ENCODE measurements around the gene PLEKHG4B. TPM values are rescaled to one million over a fixed set of nuclear protein-coding genes. Genes with fewer than 3 reads are reported as not detected.
"Not testable (repeated sequence)": the region's sequence is repeated elsewhere in the genome, so short reads cannot be mapped to it uniquely, and the experiment has no call there.

PLEKHG4B gene
- total RNA-seq, 1 donor from 2014 or later, result 22.0 TPM

DNA sequence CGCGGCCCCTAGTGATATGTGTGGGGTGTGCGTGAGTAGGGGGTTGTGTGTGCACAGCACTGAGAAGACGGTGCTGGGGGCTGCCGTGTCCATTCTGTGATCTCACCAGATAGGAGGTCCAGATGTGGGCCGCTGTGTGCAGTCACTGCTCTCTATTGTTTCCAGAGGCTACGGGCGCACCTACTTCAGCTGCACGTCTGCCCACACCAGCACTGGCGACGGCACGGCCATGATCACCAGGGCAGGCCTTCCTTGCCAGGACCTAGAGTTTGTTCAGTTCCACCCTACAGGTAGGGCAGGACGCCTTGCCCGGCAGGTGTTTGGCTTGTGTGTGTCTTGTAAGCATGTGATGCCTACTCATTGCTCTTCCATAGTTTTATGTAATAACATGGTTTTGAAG lies 138.7 kb downstream of the PLEKHG4B start:
- TF ChIP-seq, protein P1, sequence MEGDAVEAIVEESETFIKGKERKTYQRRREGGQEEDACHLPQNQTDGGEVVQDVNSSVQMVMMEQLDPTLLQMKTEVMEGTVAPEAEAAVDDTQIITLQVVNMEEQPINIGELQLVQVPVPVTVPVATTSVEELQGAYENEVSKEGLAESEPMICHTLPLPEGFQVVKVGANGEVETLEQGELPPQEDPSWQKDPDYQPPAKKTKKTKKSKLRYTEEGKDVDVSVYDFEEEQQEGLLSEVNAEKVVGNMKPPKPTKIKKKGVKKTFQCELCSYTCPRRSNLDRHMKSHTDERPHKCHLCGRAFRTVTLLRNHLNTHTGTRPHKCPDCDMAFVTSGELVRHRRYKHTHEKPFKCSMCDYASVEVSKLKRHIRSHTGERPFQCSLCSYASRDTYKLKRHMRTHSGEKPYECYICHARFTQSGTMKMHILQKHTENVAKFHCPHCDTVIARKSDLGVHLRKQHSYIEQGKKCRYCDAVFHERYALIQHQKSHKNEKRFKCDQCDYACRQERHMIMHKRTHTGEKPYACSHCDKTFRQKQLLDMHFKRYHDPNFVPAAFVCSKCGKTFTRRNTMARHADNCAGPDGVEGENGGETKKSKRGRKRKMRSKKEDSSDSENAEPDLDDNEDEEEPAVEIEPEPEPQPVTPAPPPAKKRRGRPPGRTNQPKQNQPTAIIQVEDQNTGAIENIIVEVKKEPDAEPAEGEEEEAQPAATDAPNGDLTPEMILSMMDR (conservative IDR thresholded peaks at IDR 0.05), result no peak
- H3K36me3 Mint-ChIP-seq (ENCODE audit: low read depth), result peaks cover 17% of the 10 kb centered on the region
- H3K27ac Mint-ChIP-seq (ENCODE audit: unreplicated experiment), result no peak overlapping the region
- no peaks in the 10 kb centered on the region for H3K27me3 Mint-ChIP-seq (ENCODE audit: low read depth)
- no peak overlapping the region for H3K4me3 Mint-ChIP-seq
- DNase-seq (ENCODE audit: low read depth, low spot score), result no peak
- no peaks in the 10 kb centered on the region for H3K9me3 Mint-ChIP-seq
- no peaks in the 10 kb centered on the region for H3K4me1 Mint-ChIP-seq

DNA sequence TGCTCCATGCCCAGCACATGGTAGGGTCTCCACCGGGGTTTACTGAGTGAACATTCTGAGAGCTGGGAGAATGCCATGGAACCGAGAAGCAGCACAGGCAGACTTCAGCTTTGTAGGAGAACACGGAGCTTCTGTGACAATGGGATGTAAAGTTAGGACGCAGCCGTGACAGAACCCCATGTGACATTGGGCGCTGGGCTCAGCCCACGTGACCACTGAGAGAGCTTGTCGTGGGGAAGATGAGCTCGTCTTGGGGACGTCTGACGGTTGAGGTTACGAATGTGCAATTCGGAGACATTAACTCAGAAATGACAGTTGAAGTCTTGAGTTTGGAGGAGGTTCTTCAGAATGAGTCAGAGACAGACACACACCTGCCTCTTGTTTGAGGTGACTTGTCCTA lies 139.7 kb downstream of the PLEKHG4B start:
- H3K27ac Mint-ChIP-seq (ENCODE audit: unreplicated experiment), result no peak overlapping the region
- no peaks in the 10 kb centered on the region for H3K27me3 Mint-ChIP-seq (ENCODE audit: low read depth)
- peaks cover 12% of the 10 kb centered on the region for H3K36me3 Mint-ChIP-seq (ENCODE audit: low read depth)
- DNase-seq (ENCODE audit: low read depth, low spot score), result no peak
- H3K9me3 Mint-ChIP-seq, result no peaks in the 10 kb centered on the region
- H3K4me3 Mint-ChIP-seq, result no peak overlapping the region
- TF ChIP-seq, protein P1 (conservative IDR thresholded peaks at IDR 0.05), result no peak
- H3K4me1 Mint-ChIP-seq, result no peaks in the 10 kb centered on the region

DNA sequence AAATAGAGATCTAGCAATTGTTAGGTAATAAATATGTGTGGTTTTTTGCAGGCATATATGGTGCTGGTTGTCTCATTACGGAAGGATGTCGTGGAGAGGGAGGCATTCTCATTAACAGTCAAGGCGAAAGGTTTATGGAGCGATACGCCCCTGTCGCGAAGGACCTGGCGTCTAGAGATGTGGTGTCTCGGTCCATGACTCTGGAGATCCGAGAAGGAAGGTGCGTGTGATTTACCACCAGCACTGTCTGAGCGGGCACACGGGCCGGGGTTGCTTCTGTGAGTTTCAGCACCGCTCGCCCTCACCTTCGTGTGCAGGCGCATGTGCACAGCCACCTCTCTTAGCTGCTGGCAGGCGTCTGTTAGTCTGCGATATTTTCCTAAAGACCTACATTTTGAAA lies 141.5 kb downstream of the PLEKHG4B start:
- not testable (repeated sequence) for H3K27ac Mint-ChIP-seq (ENCODE audit: unreplicated experiment); DNase-seq (ENCODE audit: low read depth, low spot score); H3K36me3 Mint-ChIP-seq (ENCODE audit: low read depth); H3K27me3 Mint-ChIP-seq (ENCODE audit: low read depth); H3K4me1 Mint-ChIP-seq; H3K4me3 Mint-ChIP-seq; H3K9me3 Mint-ChIP-seq

DNA sequence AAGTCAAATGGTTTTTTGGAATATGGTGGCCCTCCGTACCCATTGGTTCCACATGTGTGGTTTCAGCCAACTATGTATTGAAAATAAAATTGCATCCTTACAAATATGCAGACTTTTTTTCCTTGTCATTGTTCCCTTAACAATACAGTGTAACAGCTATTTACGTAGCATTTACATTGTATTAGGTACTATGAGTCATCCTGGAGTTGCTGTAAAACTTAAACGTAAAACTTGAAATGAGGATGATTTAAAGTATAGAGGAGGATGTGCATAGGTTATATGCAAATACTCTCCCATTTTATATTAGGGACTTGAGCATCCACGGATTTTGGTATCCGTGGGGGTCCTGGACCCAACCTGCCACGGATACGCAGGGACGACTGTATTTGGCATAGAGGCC lies 142.5 kb downstream of the PLEKHG4B start:
- DNase-seq (ENCODE audit: low read depth, low spot score), result no peak
- Mint-ChIP-seq H3K4me1 (no peaks in the 10 kb centered on the region), H3K27ac (ENCODE audit: unreplicated experiment) (no peak overlapping the region), H3K27me3 (ENCODE audit: low read depth) (no peaks in the 10 kb centered on the region), H3K4me3 (no peak overlapping the region), H3K9me3 (no peaks in the 10 kb centered on the region), H3K36me3 (ENCODE audit: low read depth) (peaks cover 8% of the 10 kb centered on the region)
- TF ChIP-seq, protein P1 (conservative IDR thresholded peaks at IDR 0.05), result no peak

DNA sequence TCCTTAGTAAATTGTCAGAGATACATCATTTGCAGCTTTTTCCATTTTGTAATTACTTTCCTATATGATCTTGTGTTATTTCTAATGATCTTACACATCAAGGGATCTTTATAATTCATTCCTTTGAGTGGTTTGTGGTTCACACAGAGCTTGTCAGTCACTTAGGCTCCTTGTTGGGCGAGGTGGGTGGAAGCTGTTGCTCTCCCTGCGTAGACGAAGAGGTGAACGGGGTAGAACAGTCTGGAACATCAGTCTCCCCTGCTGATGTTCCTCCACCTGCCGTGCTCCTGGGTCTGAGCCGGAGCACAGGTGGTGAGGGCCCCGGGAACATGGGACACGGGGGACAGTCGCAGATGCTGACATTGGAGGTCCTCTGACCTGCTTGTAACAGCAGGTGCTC lies 143.6 kb downstream of the PLEKHG4B start:
- H3K4me1 Mint-ChIP-seq; DNase-seq (ENCODE audit: low read depth, low spot score); H3K27ac Mint-ChIP-seq (ENCODE audit: unreplicated experiment); H3K9me3 Mint-ChIP-seq; H3K27me3 Mint-ChIP-seq (ENCODE audit: low read depth); H3K4me3 Mint-ChIP-seq: not testable (repeated sequence)
- peaks cover 10% of the 10 kb centered on the region for H3K36me3 Mint-ChIP-seq (ENCODE audit: low read depth)

DNA sequence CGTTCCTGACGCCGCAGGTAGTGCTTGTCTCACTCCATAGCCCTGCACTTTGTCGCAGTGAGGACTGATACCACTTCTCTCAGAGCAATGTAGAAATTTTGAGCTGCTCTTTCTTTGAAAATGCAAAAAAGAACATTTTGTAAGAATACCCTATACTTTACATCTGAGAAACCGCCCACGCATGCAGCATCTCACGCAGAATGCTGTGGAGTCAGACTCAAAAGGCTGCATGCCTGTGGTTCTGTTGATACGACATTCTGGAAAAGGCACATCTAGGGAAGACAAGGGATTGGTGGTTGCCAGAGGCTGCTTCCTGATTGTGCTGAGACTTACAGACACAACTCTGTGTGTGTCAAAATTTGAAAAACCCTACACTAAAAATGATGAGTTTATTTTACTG lies 146.0 kb downstream of the PLEKHG4B start:
- H3K27me3 Mint-ChIP-seq (ENCODE audit: low read depth); H3K9me3 Mint-ChIP-seq; H3K4me3 Mint-ChIP-seq; H3K27ac Mint-ChIP-seq (ENCODE audit: unreplicated experiment); DNase-seq (ENCODE audit: low read depth, low spot score); H3K4me1 Mint-ChIP-seq: not testable (repeated sequence)
- peaks cover 20% of the 10 kb centered on the region for H3K36me3 Mint-ChIP-seq (ENCODE audit: low read depth)

Other genes with a start within 250 kb of the PLEKHG4B start
- not detected in 2 replicates for gene LRRC14B, start 99.3 kb downstream of the PLEKHG4B start, total RNA-seq
- gene CCDC127, start 126.0 kb downstream of the PLEKHG4B start, total RNA-seq, result 11.3 and 11.9 TPM in 2 replicates
- gene SDHA, start 126.2 kb downstream of the PLEKHG4B start, total RNA-seq, result 106 and 108 TPM in 2 replicates
- 76.8 and 81.6 TPM in 2 replicates for gene PDCD6, start 179.5 kb downstream of the PLEKHG4B start, total RNA-seq
- gene AHRR, start 229.5 kb downstream of the PLEKHG4B start, total RNA-seq, result 1.0 and 1.3 TPM in 2 replicates

Measured in neural crest cell (in vitro differentiated cells).